Liver (tissue), 9 donors: ENCODE measurements around the gene USP24. TPM values are rescaled to one million over a fixed set of nuclear protein-coding genes. Genes with fewer than 3 reads are reported as not detected.

Source experiments
- DNase-seq: peaks from one replicate; pipeline ENCODE4 v3.0.0-alpha.2; 2017; ENCODE audit warnings: low spot score
- H3K27ac ChIP-seq, 2 donors: one replicate each; pipeline ENCODE4 v1.7.0; 2013; ENCODE audit warnings: inconsistent platforms in 2 of 2, low read length in 2 of 2, control low read depth in 1 of 2, low read depth in 1 of 2, mild to moderate bottlenecking in 1 of 2
- H3K27me3 ChIP-seq, 4 donors: one replicate each; pipeline versions ENCODE4 v1.6.1 to v1.7.0; 2013; ENCODE audit warnings: low read length in 3 of 4, inconsistent platforms in 1 of 4, mild to moderate bottlenecking in 1 of 4, moderate library complexity in 1 of 4; ENCODE audit not compliant: control insufficient read depth in 4 of 4, insufficient read depth in 4 of 4
- H3K36me3 ChIP-seq, 4 donors: one replicate each; pipeline versions ENCODE4 v1.6.1 to v1.7.0; 2013; ENCODE audit warnings: low read length in 3 of 4, mild to moderate bottlenecking in 3 of 4, low read depth in 1 of 4, moderate library complexity in 1 of 4; ENCODE audit not compliant: control insufficient read depth in 4 of 4, insufficient read depth in 3 of 4
- H3K4me1 ChIP-seq, 4 donors: one replicate each; pipeline versions ENCODE4 v1.6.1 to v1.7.0; 2013; ENCODE audit warnings: low read length in 3 of 4, mild to moderate bottlenecking in 3 of 4, moderate library complexity in 1 of 4; ENCODE audit not compliant: control insufficient read depth in 4 of 4, insufficient read depth in 4 of 4
- H3K4me3 ChIP-seq, 3 donors: one replicate each; pipeline versions ENCODE4 v1.6.1 to v1.7.0; 2013; ENCODE audit warnings: low read length in 3 of 3, control low read depth in 1 of 3, low read depth in 1 of 3, mild to moderate bottlenecking in 1 of 3
- H3K9ac ChIP-seq, 2 donors: one replicate each; pipeline ENCODE4 v1.7.0; 2013; ENCODE audit warnings: low read length in 2 of 2, mild to moderate bottlenecking in 2 of 2, moderate library complexity in 2 of 2, control low read depth in 1 of 2, low read depth in 1 of 2
- H3K9me3 ChIP-seq, 4 donors: one replicate each; pipeline versions ENCODE4 v1.6.1 to v1.7.0; 2013; ENCODE audit warnings: low read length in 3 of 4; ENCODE audit not compliant: control insufficient read depth in 4 of 4
- ATF3 ChIP-seq: IDR thresholded peaks from 2 replicates; pipeline ENCODE4 v1.6.1; 2016; ENCODE audit warnings: antibody characterized with exemption
- EGR1 ChIP-seq, 2 donors: IDR thresholded peaks; 2 replicates each; pipeline ENCODE4 v1.6.1; 2016 to 2018; ENCODE audit warnings: antibody characterized with exemption in 2 of 2, low read depth in 2 of 2
- FOXA1 ChIP-seq: IDR thresholded peaks from 2 replicates; pipeline ENCODE4 v1.6.1; 2016; ENCODE audit warnings: antibody characterized with exemption
- FOXA2 ChIP-seq: IDR thresholded peaks from 2 replicates; pipeline ENCODE4 v1.6.1; 2016; ENCODE audit warnings: antibody characterized with exemption
- GABPA ChIP-seq, 2 donors: IDR thresholded peaks in 1 of 2; conservative IDR thresholded peaks in 1 of 2; 2 replicates each; pipeline ENCODE4 v1.6.1; 2016; ENCODE audit warnings: antibody characterized with exemption in 2 of 2, mild to moderate bottlenecking in 1 of 2, moderate library complexity in 1 of 2
- HNF4A ChIP-seq, 2 donors: conservative IDR thresholded peaks; 2 replicates each; pipeline ENCODE4 v1.6.1; 2016; ENCODE audit warnings: antibody characterized with exemption in 2 of 2, mild to moderate bottlenecking in 2 of 2
- HNF4G ChIP-seq: IDR thresholded peaks from 2 replicates; pipeline ENCODE4 v1.6.1; 2016; ENCODE audit warnings: antibody characterized with exemption
- JUND ChIP-seq, 2 donors: IDR thresholded peaks; 2 replicates each; pipeline ENCODE4 v1.6.1; 2016; ENCODE audit warnings: antibody characterized with exemption in 2 of 2
- NR2F2 ChIP-seq: IDR thresholded peaks from 2 replicates; pipeline ENCODE4 v1.6.1; 2016; ENCODE audit warnings: antibody characterized with exemption
- RAD21 ChIP-seq, 2 donors: IDR thresholded peaks; 2 replicates each; pipeline ENCODE4 v1.6.1; 2016; ENCODE audit warnings: antibody characterized with exemption in 2 of 2, mild to moderate bottlenecking in 2 of 2
- REST ChIP-seq: IDR thresholded peaks from 2 replicates; pipeline ENCODE4 v1.6.1; 2016; ENCODE audit warnings: antibody characterized with exemption, mild to moderate bottlenecking
- RXRA ChIP-seq, 2 donors: IDR thresholded peaks; 2 replicates each; pipeline ENCODE4 v1.6.1; 2017 to 2018; ENCODE audit warnings: antibody characterized with exemption in 2 of 2, mild to moderate bottlenecking in 1 of 2
- TAF1 ChIP-seq: conservative IDR thresholded peaks from 2 replicates; pipeline ENCODE4 v1.6.1; 2016; ENCODE audit warnings: antibody characterized with exemption, mild to moderate bottlenecking
- YY1 ChIP-seq: IDR thresholded peaks from 2 replicates; pipeline ENCODE4 v1.6.1; 2016; ENCODE audit warnings: antibody characterized with exemption, mild to moderate bottlenecking
- ZBTB33 ChIP-seq: IDR thresholded peaks from 2 replicates; pipeline ENCODE4 v1.6.1; 2016; ENCODE audit warnings: antibody characterized with exemption
- WGBS: extraction: QIAGEN DNeasy Blood & Tissue Kit; methylation state at CpG from one replicate; pipeline ENCODE4 v1.1.7; 2013; 5-methylcytosine and 5-hydroxymethylcytosine counted together
- polyA plus RNA-seq, 2 donors: library from polyadenylated mRNA; stranded (reverse) in 1 of 2; unstranded in 1 of 2; fragments of 200-250 nt in 1 of 2; fragments of >200 nt in 1 of 2; fragmentation: Nextera tagmentation in 1 of 2; extraction: Ambion mirVana in 1 of 2; gene quantifications; one replicate each; pipeline versions ENCODE4 v1.2.1 to v1.2.3, GENCODE V29; 2013 to 2015
- total RNA-seq, 2 donors: library from RNA; depleted of rRNA; stranded (reverse); fragments of >200 nt; gene quantifications; one replicate each; pipeline ENCODE4 v1.2.3, GENCODE V29; 2014
- TF ChIP-seq, protein P1 (sequence below): fragments of 150-350 bp; IDR thresholded peaks from 2 replicates; pipeline ENCODE4 v1.5.1; 2017; ENCODE audit warnings: improper control_type of control experiment, low read depth, low read length; ENCODE audit not compliant: missing input control
- TF ChIP-seq, protein P2 (sequence below): IDR thresholded peaks from 2 replicates; pipeline ENCODE4 v1.6.1; 2016; ENCODE audit warnings: antibody characterized with exemption
- donor health status: healthy.
- donor health status: healthy.
- donor health status: healthy.
- donor health status: healthy.
- donor health status: healthy.

Gene USP24
- total and polyA plus RNA-seq, 4 donors, result 7.0 to 75.8 (median 20.3) TPM

- TF ChIP-seq RXRA (IDR thresholded peaks at IDR 0.05), result no peak
- no peak for TF ChIP-seq RAD21 (IDR thresholded peaks at IDR 0.05)
- no peak for TF ChIP-seq HNF4A (conservative IDR thresholded peaks at IDR 0.05)
- TF ChIP-seq YY1, result no peak
- no peak for TF ChIP-seq JUND (IDR thresholded peaks at IDR 0.05)
These were observed 60.5 kb downstream of the USP24 start (continued) for GRCh38 chr1:55154616-55155015.

DNA sequence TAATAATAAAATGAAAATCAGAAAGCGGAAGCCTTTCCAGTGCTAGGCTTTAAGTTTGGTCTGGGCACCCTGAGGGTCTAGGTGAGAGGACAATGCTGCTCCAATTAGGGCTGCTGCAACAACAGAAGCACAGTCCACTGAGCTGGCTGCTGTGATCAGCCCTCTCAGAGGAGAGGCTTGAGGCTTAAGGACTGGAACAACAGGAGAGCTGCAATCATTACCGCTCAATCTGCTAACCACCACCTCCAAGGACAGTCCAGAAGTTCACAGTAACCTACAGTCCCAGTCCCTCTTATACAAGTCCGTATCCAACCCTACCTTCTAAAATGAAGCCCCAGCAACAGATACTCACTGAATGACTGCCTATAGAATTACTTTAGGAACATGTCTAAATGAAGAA lies 62.1 kb downstream of the USP24 start:
- no peaks in the 10 kb centered on the region for H3K4me1 ChIP-seq
- no peak for DNase-seq
- no peak overlapping the region for H3K27ac ChIP-seq
- no peak overlapping the region for H3K9ac ChIP-seq
- H3K9me3 ChIP-seq, result no peaks in the 10 kb centered on the region
- H3K27me3 ChIP-seq, result no peaks in the 10 kb centered on the region
- 99% methylated on average over 3 of the region's 3 CpGs for WGBS
- H3K36me3 ChIP-seq, result peaks cover 8 to 30% (median 16%) of the 10 kb centered on the region in 4 donors
- TF ChIP-seq HNF4G (no peak), HNF4A (conservative IDR thresholded peaks at IDR 0.05) (no peak), ZBTB33 (no peak), GABPA (IDR thresholded peaks at IDR 0.05 in 1 of 2, conservative IDR thresholded peaks at IDR 0.05 in 1 of 2) (no peak), FOXA2 (no peak), EGR1 (IDR thresholded peaks at IDR 0.05; ENCODE audit: low read depth in 2 of 2) (no peak), ATF3 (no peak), RAD21 (IDR thresholded peaks at IDR 0.05) (no peak), YY1 (no peak), RXRA (IDR thresholded peaks at IDR 0.05) (no peak), NR2F2 (no peak), TAF1 (no peak), FOXA1 (no peak), REST (no peak)
- TF ChIP-seq, protein P1, sequence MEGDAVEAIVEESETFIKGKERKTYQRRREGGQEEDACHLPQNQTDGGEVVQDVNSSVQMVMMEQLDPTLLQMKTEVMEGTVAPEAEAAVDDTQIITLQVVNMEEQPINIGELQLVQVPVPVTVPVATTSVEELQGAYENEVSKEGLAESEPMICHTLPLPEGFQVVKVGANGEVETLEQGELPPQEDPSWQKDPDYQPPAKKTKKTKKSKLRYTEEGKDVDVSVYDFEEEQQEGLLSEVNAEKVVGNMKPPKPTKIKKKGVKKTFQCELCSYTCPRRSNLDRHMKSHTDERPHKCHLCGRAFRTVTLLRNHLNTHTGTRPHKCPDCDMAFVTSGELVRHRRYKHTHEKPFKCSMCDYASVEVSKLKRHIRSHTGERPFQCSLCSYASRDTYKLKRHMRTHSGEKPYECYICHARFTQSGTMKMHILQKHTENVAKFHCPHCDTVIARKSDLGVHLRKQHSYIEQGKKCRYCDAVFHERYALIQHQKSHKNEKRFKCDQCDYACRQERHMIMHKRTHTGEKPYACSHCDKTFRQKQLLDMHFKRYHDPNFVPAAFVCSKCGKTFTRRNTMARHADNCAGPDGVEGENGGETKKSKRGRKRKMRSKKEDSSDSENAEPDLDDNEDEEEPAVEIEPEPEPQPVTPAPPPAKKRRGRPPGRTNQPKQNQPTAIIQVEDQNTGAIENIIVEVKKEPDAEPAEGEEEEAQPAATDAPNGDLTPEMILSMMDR, result no peak
- TF ChIP-seq, protein P2, sequence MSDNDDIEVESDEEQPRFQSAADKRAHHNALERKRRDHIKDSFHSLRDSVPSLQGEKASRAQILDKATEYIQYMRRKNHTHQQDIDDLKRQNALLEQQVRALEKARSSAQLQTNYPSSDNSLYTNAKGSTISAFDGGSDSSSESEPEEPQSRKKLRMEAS, result no peak
- H3K4me3 ChIP-seq, result no peak overlapping the region
